Hepatocyte (in vitro differentiated cells): Measurements from ENCODE around the gene SRP19.

ENCODE experiments used
- CTCF ChIP-seq: fragments of 200-600 bp; sonication (generic); IDR thresholded peaks from 2 replicates; pipeline ENCODE4 v1.5.1; 2016; ENCODE audit warnings: antibody characterized with exemption, mild to moderate bottlenecking; ENCODE audit not compliant: poor library complexity
- EZH2 ChIP-seq: fragments of 200-600 bp; sonication (generic); IDR thresholded peaks from 2 replicates; pipeline ENCODE4 v1.6.1; 2016; ENCODE audit warnings: antibody characterized with exemption, mild to moderate bottlenecking, borderline replicate concordance

GRCh38 chr5:112907166-112907631, 46.1 kb downstream of the SRP19 start:
- TF ChIP-seq CTCF (no peak), EZH2 (no peak)
